Stimulated activated CD8-positive, alpha-beta memory T cell treated with anti-CD3 and anti-CD28 coated beads, Interleukin-15, amount 100 ng/mL, for 48 hours (primary cell): Measurements from ENCODE around the gene ITPR2.
"Not testable (repeated sequence)": the region's sequence is repeated elsewhere in the genome, so short reads cannot be mapped to it uniquely, and the experiment has no call there.

Source experiments
- DNase-seq, 2 donors: peaks; one replicate each; pipeline ENCODE4 v3.0.0-alpha.2; 2020; ENCODE audit warnings: low read depth in 2 of 2

ITPR2 gene

DNA sequence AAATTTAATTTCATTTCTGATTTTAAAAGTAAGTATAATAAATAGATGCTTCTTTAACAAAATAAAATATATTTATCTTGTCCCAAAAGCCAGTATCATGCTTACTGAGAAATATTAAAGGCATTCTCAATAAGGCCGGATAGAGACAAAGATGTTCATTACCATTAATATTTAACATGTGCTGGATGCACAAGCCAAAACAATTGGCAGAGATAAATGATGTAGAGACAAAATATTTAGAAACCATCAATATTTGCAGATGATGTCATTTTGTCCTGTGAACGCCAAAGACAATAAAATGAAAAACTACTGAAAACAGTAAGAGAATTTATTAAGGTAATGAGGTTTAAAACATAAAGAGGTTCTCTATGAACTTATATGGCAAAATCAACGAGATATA is 313.5 kb downstream of the ITPR2 start:
- DNase-seq, result no peak

GRCh38 chr12:26517320-26517719 is 315.7 kb downstream of the ITPR2 start:
- not testable (repeated sequence) for DNase-seq

- no peak for DNase-seq
Observed at GRCh38 chr12:26514364-26514763, 318.6 kb downstream of the ITPR2 start.

GRCh38 chr12:26513363-26514043 is 319.5 kb downstream of the ITPR2 start:
- no peak for DNase-seq

DNA sequence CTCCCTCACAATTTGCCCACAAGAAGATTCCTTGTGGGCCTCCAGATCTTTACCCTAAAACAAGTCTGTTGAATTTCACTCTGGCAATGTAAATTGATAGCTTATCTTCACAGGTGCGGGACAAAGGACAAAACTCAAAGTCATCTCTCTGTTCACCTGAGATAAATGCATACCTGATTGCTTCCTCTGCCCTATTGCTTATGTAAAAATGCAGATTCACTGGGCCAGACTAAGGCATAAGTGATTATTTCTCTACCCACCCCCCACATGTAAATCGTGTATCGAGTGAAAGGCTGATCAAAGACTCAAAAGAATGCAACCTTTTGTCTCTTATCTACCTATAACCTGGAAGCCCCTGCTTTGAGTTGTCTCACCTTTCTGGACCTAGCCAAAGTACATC is 320.8 kb downstream of the ITPR2 start:
- DNase-seq, result no peak

GRCh38 chr12:26510354-26510674 is 322.7 kb downstream of the ITPR2 start:
- DNase-seq, result no peak

- DNase-seq, result no peak
Observed at GRCh38 chr12:26507613-26508012, 325.4 kb downstream of the ITPR2 start.

DNA sequence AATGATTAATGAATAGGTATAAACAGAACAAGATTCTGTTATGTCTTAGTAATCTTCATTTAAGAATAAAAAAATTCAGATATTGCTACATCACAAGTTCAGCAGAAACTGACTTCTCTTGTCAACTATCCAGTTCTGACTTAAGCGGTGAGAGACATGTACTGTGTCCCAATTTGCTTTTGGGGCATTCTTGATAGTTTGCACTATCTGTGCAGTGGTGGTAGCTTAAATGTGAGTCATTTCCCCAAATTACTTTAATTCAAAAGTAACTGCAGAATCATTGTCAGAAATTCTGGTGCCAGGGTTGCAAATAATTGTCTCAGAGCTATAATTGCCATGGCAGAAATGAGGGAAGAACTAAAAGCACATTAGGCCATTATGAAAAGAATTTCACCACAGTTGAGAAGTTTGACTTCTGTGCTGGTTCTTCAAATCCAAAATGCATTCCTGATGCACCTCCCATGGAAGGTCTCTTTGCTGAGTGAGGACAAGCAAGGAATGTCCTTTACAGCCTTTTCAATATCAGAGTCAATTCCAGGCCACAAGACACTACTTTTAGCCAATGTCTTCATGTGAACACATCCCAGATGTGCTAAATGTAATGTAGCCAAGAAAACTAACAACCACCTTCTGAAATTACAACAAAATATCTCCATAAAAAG is 332.9 kb downstream of the ITPR2 start:
- DNase-seq, result no peak

GRCh38 chr12:26496170-26496569 is 336.8 kb downstream of the ITPR2 start:
- DNase-seq, result no peak

DNA sequence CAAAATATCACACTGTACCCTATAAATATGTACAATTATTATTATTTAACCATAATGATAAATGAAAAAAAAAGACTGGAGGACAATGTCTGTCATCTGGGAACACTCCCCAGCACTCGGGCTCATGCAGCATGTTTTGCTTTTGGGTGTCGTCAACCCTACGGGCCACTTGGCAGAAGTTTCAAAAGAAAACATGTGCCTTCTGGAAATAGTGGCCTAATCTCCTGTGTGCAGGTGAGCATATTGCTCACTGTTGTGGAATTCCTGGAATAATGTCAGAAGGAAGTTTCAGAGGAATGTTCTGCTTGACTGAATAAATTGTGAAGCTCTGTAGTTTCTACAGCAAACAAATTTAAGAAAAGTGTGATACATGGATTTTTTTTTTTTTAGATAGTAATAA is 339.3 kb downstream of the ITPR2 start:
- DNase-seq, result no peak

- DNase-seq, result no peak
Observed at GRCh38 chr12:26492406-26492805, 340.6 kb downstream of the ITPR2 start.

DNA sequence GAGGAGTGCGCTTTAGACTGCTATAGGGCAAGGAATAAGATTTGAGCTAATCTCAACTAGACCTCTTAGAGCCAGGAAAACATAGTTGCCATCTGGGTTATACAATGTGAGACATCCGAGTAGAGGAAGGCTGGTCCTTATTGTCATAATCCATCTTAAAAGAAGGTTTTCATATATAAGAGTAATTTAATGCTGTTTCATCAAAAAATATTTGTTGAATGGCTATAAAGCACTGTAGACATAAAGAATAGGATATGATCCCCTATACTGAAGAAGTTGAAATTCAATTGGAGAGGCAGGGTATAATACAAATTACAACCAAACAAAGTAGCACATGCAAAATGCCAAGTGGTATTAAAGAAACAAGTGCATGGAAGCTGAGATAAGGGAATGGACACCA is 343.1 kb downstream of the ITPR2 start:
- no peak for DNase-seq

GRCh38 chr12:26488351-26488750 is 344.6 kb downstream of the ITPR2 start:
- no peak for DNase-seq

GRCh38 chr12:26473291-26473690 is 359.7 kb downstream of the ITPR2 start:
- DNase-seq, result no peak

GRCh38 chr12:26471560-26471959 is 361.4 kb downstream of the ITPR2 start:
- no peak for DNase-seq

DNA sequence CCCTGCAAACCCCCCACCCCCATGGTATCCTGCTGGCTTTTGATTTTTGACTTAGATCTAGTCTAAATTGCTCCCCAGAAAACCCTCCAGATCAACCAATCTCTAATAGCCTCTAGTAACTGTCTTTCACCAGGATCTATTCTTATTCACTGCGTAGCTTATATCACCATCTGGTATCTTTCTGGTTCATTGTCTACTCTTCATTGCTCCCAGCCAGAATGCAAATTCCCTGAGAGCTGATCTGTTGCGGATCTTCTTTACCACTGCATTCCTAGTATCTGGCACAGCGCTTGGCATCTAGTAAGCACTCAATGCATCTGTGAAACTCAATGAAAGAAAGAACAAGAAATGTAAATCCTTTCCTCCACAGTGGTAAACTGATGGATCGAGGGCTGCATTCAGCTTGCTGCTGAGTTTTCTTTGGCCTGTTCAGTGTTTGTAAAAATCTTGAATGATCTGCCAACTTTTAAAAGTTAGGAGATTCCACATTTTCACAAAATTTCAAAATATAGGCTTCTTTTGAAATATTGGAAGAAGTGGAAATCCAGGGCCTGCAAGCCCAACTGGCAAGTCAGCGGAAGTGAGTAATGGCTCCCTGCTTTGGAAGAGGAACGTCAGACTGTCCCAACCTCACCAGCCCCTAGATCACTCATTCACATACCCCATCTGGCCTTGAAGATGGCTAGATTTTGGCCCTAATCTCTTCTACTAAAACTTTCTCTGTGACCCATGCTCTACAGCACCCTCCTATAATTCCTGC is 363.4 kb downstream of the ITPR2 start:
- DNase-seq, result no peak

- no peak for DNase-seq
Observed at GRCh38 chr12:26467351-26467750, 365.6 kb downstream of the ITPR2 start.

DNA sequence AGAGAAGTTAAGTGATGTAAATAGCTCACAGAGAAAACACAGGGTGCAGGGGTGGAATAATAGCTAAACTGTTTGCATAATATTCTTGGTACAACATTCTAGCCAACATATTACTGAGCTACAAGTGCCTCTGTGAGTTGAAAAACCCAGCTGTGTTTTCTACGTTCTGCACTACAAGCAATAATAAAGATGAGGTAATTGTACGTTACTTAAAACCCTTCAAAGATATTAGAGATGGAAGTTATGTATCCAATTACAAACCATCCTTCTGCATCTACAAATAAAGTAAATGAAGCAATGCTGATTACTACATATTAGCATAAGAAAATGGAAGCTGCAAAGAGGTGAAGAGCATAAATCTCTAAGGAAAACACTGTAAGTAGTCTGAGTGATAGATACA is 366.3 kb downstream of the ITPR2 start:
- no peak for DNase-seq

DNA sequence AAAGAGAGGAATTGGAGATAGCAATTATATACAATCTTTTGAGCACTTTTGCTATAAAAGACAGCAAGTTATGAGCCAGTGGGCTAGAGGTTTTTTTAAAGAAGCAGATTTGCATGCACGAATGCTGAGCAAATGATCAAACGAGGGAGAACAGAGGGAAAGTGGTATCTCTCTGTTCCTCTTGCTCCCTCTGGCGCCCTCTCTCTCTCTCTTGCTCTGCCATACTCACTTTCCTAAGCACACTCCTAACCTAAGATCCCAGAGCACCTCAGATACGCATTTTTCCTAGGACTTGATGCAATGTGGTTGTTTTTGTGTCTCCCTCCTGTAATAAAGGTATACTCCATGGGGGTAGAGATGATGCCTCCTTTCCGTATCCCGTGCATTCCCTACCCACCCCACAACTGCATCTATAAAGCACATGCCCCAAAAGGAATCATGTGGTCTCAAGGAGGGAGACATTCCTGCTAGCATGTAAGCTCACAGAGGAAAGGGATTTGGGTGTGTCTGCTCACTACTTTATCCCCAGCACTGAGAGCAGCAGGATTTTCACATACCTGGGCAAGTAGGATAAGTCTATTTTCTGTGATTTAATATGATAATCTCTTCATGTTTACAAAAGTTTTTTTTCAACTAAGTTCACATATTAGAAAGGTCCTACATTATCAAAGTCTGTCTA is 367.4 kb downstream of the ITPR2 start:
- DNase-seq, result no peak

DNA sequence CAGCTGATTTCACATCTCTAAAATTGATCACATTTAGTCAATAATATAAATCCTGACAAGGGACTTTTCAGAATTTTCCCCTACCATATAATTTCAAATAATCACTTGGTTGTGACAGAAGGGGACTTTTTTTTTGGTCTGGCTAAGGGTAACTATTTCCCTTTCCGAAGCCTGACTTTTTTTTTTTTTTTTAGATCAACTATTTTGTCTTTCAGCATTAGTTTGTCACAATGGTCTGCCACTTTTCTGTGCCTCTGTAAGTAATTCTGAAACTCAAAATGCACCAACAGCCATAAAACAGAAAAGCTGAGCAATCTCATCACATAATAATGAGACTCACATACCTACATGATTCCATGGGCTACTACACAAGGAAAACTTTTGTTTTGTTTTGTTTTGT is 371.2 kb downstream of the ITPR2 start:
- no peak for DNase-seq

GRCh38 chr12:26460361-26460760 is 372.6 kb downstream of the ITPR2 start:
- DNase-seq, result no peak

GRCh38 chr12:26455936-26456574 is 376.9 kb downstream of the ITPR2 start:
- DNase-seq, result no peak
